NCI-H2107 treated with DMSO at 0.1 percent for 48 hours (cell line): ENCODE measurements around the gene HOXB5.

Source experiments
- DNase-seq: peaks from one replicate; lab custom pipeline; 2025; ENCODE audit not compliant: unreplicated experiment; lab: John Stamatoyannopoulos, UW

HOXB5 gene

GRCh38 chr17:48591255-48592056, 2.1 kb downstream of the HOXB5 start:
- DNase-seq, result no peak

GRCh38 chr17:48590607-48591161, 2.9 kb downstream of the HOXB5 start:
- no peak for DNase-seq

- DNase-seq, result no peak
Measured at GRCh38 chr17:48589831-48590606, 3.6 kb downstream of the HOXB5 start, which contains the start of gene HOXB3. Gene HOXB3, minus strand, starts transcription at chr17:48590241. Its CDS starts 37,767 bp downstream, at chr17:48552474.

- peak; percentile 73 for DNase-seq
Measured at GRCh38 chr17:48589060-48589830, 4.3 kb downstream of the HOXB5 start.

- peak; percentile 61 for DNase-seq
Measured at GRCh38 chr17:48588528-48588927, 5.1 kb downstream of the HOXB5 start.

- no peak for DNase-seq
Measured at GRCh38 chr17:48588074-48588415, 5.5 kb downstream of the HOXB5 start.

GRCh38 chr17:48587276-48588073, 6.1 kb downstream of the HOXB5 start:
- peak; percentile 94 for DNase-seq

- DNase-seq, result no peak
Measured at GRCh38 chr17:48586355-48587258, 7.0 kb downstream of the HOXB5 start.

GRCh38 chr17:48584223-48584741, 9.3 kb downstream of the HOXB5 start:
- no peak for DNase-seq

- DNase-seq, result no peak
Measured at GRCh38 chr17:48583708-48584222, 9.8 kb downstream of the HOXB5 start.

- peak; percentile 57 for DNase-seq
Measured at GRCh38 chr17:48582750-48583069, 10.9 kb downstream of the HOXB5 start.

GRCh38 chr17:48579760-48580554, 13.6 kb downstream of the HOXB5 start:
- DNase-seq, result no peak

- peak; percentile 71 for DNase-seq
Measured at GRCh38 chr17:48579471-48579759, 14.2 kb downstream of the HOXB5 start.

GRCh38 chr17:48578616-48579470, 14.7 kb downstream of the HOXB5 start:
- peak; percentile 71 for DNase-seq

GRCh38 chr17:48577946-48578615, 15.5 kb downstream of the HOXB5 start, which contains the start of gene HOXB4:
Gene HOXB4, minus strand, starts transcription at chr17:48578350. Its CDS starts 31 bp downstream, at chr17:48578319.
- DNase-seq, result peak; percentile 82

- DNase-seq, result no peak
Measured at GRCh38 chr17:48577330-48577945, 16.1 kb downstream of the HOXB5 start.
